Neural crest cell (in vitro differentiated cells): ENCODE results near the gene ZNF500. TPM values are rescaled to one million over a fixed set of nuclear protein-coding genes. Genes with fewer than 3 reads are reported as not detected.

Experiments
- DNase-seq: peaks from one replicate; pipeline ENCODE4 v3.0.0; 2021; ENCODE audit warnings: low read depth, mixed read lengths, low spot score
- H3K27ac Mint-ChIP-seq: one replicate; pipeline ENCODE4 v1.8.0; 2021; ENCODE audit warnings: mild to moderate bottlenecking, mixed read lengths; ENCODE audit not compliant: unreplicated experiment
- H3K27me3 Mint-ChIP-seq: 2 replicates; pipeline ENCODE4 v1.8.0; 2021; ENCODE audit warnings: low read depth, mild to moderate bottlenecking, mixed read lengths
- H3K36me3 Mint-ChIP-seq: 2 replicates; pipeline ENCODE4 v1.8.0; 2021; ENCODE audit warnings: low read depth, mild to moderate bottlenecking, mixed read lengths
- H3K4me1 Mint-ChIP-seq: 2 replicates; pipeline ENCODE4 v1.8.0; 2021; ENCODE audit warnings: mixed read lengths
- H3K4me3 Mint-ChIP-seq: one replicate; pipeline ENCODE4 v1.8.0; 2021; ENCODE audit warnings: mild to moderate bottlenecking, mixed read lengths
- H3K9me3 Mint-ChIP-seq: 2 replicates; pipeline ENCODE4 v1.8.0; 2021; ENCODE audit warnings: mixed read lengths
- total RNA-seq: library from RNA; stranded (reverse); gene quantifications from 2 replicates; pipeline ENCODE4 v1.2.1, GENCODE V29; 2021
- TF ChIP-seq, protein P1 (sequence below): fragments of 200-600 bp; sonication (generic); conservative IDR thresholded peaks from 2 replicates; pipeline ENCODE4 v1.5.0; 2021; ENCODE audit warnings: antibody characterized with exemption, mild to moderate bottlenecking

The ZNF500 gene
- total RNA-seq, 1 donor from 2014 or later, result 21.1 TPM

DNA sequence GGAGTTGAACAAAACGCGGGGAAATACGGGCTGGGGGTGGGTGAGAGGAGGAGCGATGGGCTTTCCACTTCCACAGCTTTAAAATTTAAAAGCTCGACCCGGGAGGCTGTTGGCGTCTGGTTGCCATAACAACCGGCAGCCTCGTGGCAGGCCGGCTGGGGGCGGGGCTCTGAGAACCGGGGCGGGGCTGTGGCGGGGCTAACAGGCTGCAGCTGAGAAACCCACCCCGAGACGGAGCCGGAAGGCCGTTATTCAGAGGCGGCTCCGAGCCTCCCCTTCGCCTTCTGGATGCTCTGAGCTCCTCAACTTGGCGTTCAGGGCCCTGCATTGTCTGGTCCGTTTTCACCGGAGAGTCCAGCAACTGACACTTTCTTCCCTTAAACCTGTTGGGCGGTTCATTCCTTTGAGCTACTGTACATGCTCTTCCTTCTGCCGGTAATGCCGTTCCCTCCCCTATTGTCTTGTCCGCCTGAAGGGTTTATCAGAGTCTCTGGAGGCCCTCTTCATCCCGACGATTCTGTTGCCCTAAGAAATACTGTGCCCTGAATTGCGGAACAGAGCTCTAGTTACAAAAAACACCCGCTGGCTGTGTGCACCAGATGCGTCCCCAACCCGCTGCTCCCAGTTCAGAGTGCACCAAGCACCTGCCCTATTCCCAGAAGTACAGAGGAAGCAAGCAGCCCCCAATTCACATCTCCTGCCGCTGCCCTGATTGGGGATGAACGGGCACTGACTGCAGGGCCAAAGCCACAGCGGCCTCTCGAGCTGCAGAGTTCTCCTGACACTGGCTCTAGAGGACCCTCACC lies 32.0 kb downstream of the ZNF500 start:
- Mint-ChIP-seq H3K4me3 (peak overlapping the region; percentile 99), H3K36me3 (no peaks in the 10 kb centered on the region), H3K9me3 (no peaks in the 10 kb centered on the region), H3K27ac (peak overlapping the region; percentile 90), H3K27me3 (no peaks in the 10 kb centered on the region), H3K4me1 (peaks cover 22% of the 10 kb centered on the region)
- TF ChIP-seq, protein P1, sequence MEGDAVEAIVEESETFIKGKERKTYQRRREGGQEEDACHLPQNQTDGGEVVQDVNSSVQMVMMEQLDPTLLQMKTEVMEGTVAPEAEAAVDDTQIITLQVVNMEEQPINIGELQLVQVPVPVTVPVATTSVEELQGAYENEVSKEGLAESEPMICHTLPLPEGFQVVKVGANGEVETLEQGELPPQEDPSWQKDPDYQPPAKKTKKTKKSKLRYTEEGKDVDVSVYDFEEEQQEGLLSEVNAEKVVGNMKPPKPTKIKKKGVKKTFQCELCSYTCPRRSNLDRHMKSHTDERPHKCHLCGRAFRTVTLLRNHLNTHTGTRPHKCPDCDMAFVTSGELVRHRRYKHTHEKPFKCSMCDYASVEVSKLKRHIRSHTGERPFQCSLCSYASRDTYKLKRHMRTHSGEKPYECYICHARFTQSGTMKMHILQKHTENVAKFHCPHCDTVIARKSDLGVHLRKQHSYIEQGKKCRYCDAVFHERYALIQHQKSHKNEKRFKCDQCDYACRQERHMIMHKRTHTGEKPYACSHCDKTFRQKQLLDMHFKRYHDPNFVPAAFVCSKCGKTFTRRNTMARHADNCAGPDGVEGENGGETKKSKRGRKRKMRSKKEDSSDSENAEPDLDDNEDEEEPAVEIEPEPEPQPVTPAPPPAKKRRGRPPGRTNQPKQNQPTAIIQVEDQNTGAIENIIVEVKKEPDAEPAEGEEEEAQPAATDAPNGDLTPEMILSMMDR, result no peak
- peak; percentile 88 for DNase-seq

- Mint-ChIP-seq H3K27ac (peak within 1 kb of the TSS; percentile 90), H3K4me1 (peaks cover 22% of the 10 kb centered on the region), H3K4me3 (peak within 1 kb of the TSS; percentile 99), H3K36me3 (no peaks in the 10 kb centered on the region), H3K27me3 (no peaks in the 10 kb centered on the region), H3K9me3 (no peaks in the 10 kb centered on the region)
- peak; percentile 83 for DNase-seq
- TF ChIP-seq, protein P1, result no peak
Measured at GRCh38 chr16:4734063-4734729, 32.8 kb downstream of the ZNF500 start, which contains the start of the genes ANKS3 and DNAAF8. Gene ANKS3, minus strand, starts transcription at chr16:4734271. Its CDS starts 4,122 bp downstream, at chr16:4730149. Gene DNAAF8, plus strand, starts transcription at chr16:4734537. Its CDS starts 1,978 bp downstream, at chr16:4736515.

DNA sequence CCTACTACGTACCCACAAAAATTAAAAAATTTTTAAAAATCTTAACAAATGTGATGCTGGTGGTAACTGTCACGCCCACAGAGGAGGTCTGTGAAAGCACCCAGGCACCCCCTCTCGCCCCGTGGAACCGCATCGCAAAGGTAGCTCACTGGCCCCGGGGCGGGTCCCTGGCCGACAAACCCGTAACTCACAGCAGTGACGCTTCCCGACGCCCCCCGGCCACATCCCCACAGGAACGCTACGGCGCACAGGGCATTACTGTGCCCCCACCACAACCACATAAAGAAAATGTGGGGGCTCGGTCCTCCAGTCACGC lies 33.3 kb downstream of the ZNF500 start:
- TF ChIP-seq, protein P1, result no peak
- DNase-seq, result peak; percentile 13
- H3K9me3 Mint-ChIP-seq, result no peaks in the 10 kb centered on the region
- peaks cover 22% of the 10 kb centered on the region for H3K4me1 Mint-ChIP-seq
- H3K4me3 Mint-ChIP-seq, result peak overlapping the region; percentile 99
- peak overlapping the region; percentile 50 for H3K27ac Mint-ChIP-seq
- H3K27me3 Mint-ChIP-seq, result no peaks in the 10 kb centered on the region
- no peaks in the 10 kb centered on the region for H3K36me3 Mint-ChIP-seq

DNA sequence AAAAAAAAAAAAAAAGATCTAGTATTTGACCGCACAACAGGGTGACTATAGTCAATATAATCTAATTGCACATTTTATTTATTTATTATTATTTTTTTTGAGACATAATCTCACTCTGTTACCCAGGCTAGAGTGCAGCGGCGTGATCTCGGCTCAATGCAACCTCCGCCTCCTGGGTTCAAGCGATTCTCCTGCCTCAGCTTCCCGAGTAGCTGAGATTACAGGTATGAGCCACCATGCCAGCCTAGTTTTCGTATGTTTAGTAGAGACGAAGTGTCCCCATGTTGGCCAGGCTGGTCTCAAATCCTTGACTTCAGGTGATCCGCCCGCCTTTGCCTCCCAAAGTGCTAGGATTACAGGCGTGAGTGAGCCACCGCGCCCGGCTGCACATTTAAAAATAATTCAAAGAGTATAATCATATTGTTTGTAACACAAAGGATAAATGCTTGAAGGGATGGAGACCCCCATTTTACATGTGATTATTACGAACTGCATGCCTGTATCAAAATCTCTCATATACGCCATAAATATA lies 33.7 kb downstream of the ZNF500 start:
- DNase-seq, result no peak
- Mint-ChIP-seq H3K4me1 (peaks cover 22% of the 10 kb centered on the region), H3K27me3 (no peaks in the 10 kb centered on the region), H3K27ac (no peak overlapping the region), H3K4me3 (peak overlapping the region; percentile 99), H3K9me3 (no peaks in the 10 kb centered on the region), H3K36me3 (no peaks in the 10 kb centered on the region)
- TF ChIP-seq, protein P1, result no peak

- no peaks in the 10 kb centered on the region for H3K27me3 Mint-ChIP-seq
- TF ChIP-seq, protein P1, result no peak
Measured at GRCh38 chr16:4729876-4730275, 37.1 kb downstream of the ZNF500 start.

More at GRCh38 chr16:4729876-4730275, 37.1 kb downstream of the ZNF500 start:
- Mint-ChIP-seq H3K36me3 (no peaks in the 10 kb centered on the region), H3K27ac (no peak overlapping the region), H3K9me3 (no peaks in the 10 kb centered on the region), H3K4me3 (peak overlapping the region; percentile 31), H3K4me1 (peaks cover 16% of the 10 kb centered on the region)
- DNase-seq, result no peak
